Measurements from ENCODE around the gene OPN4.

Gene OPN4

GRCh38 chr10:86671985-86672710 is 17.8 kb downstream of the OPN4 start:
- TF ChIP-seq BHLHE40 (IDR thresholded peaks at IDR 0.05; ENCODE audit: borderline replicate concordance) (no peak), ARNT (IDR thresholded peaks at IDR 0.05) (no peak), ELF4 (IDR thresholded peaks at IDR 0.05) (no peak), LEF1 (IDR thresholded peaks at IDR 0.05; ENCODE audit: borderline replicate concordance) (no peak), TARDBP (IDR thresholded peaks at IDR 0.05) (no peak), SP1 (IDR thresholded peaks at IDR 0.05) (no peak), NFRKB (IDR thresholded peaks at IDR 0.05) (no peak), L3MBTL2 (conservative IDR thresholded peaks at IDR 0.05) (no peak), FOXM1 (IDR thresholded peaks at IDR 0.05; ENCODE audit: borderline replicate concordance) (no peak), FOXK2 (IDR thresholded peaks at IDR 0.05) (no peak), HDGF (IDR thresholded peaks at IDR 0.05; ENCODE audit: borderline replicate concordance) (no peak), CTBP1 (IDR thresholded peaks at IDR 0.05; ENCODE audit: borderline replicate concordance) (no peak)
- ChIA-PET POLR2A (no interaction called here), CTCF (interaction anchor here (0.5 to 1.8 kb wide), 3 partner anchors 11 to 127 kb away, joined by 3 to 7 read pairs (median 4); no protein-coding TSS in a partner anchor)
- DNase-seq (ENCODE audit: extremely low spot score), result no peak

GRCh38 chr10:86673216-86673826 is 19.0 kb downstream of the OPN4 start:
- ChIA-PET POLR2A (no interaction called here), CTCF (no interaction called here)
- no peak for TF ChIP-seq CTBP1 (IDR thresholded peaks at IDR 0.05; ENCODE audit: borderline replicate concordance)
- no peak for TF ChIP-seq FOXA1 (IDR thresholded peaks at IDR 0.05)
- no peak for DNase-seq (ENCODE audit: extremely low spot score)

- POLR2A ChIA-PET, result no interaction called here
- TF ChIP-seq LEF1 (IDR thresholded peaks at IDR 0.05; ENCODE audit: borderline replicate concordance) (no peak), NFRKB (IDR thresholded peaks at IDR 0.05) (no peak), ZNF384 (IDR thresholded peaks at IDR 0.05) (no peak), FOXM1 (IDR thresholded peaks at IDR 0.05; ENCODE audit: borderline replicate concordance) (no peak), PKNOX1 (IDR thresholded peaks at IDR 0.05) (no peak), L3MBTL2 (conservative IDR thresholded peaks at IDR 0.05) (no peak), CTBP1 (IDR thresholded peaks at IDR 0.05; ENCODE audit: borderline replicate concordance) (no peak), HDGF (IDR thresholded peaks at IDR 0.05; ENCODE audit: borderline replicate concordance) (no peak), ARNT (IDR thresholded peaks at IDR 0.05) (no peak), FOXK2 (IDR thresholded peaks at IDR 0.05) (no peak), SUZ12 (IDR thresholded peaks at IDR 0.05) (no peak), BHLHE40 (IDR thresholded peaks at IDR 0.05; ENCODE audit: borderline replicate concordance) (no peak)
- no peak for DNase-seq (ENCODE audit: extremely low spot score)
- CTCF ChIA-PET, result interaction anchor here (0.8 kb wide), 1 partner anchor 31 kb away, joined by 3 read pairs; no protein-coding TSS in a partner anchor
Measured at GRCh38 chr10:86673827-86674581, 19.7 kb downstream of the OPN4 start.

- TF ChIP-seq L3MBTL2 (conservative IDR thresholded peaks at IDR 0.05) (no peak), FOXK2 (IDR thresholded peaks at IDR 0.05) (no peak), NFRKB (IDR thresholded peaks at IDR 0.05) (no peak), FOXM1 (IDR thresholded peaks at IDR 0.05; ENCODE audit: borderline replicate concordance) (no peak), ZNF384 (IDR thresholded peaks at IDR 0.05) (no peak), CTBP1 (IDR thresholded peaks at IDR 0.05; ENCODE audit: borderline replicate concordance) (no peak), HDGF (IDR thresholded peaks at IDR 0.05; ENCODE audit: borderline replicate concordance) (no peak), PKNOX1 (IDR thresholded peaks at IDR 0.05) (no peak), FOXA1 (IDR thresholded peaks at IDR 0.05) (no peak), LEF1 (IDR thresholded peaks at IDR 0.05; ENCODE audit: borderline replicate concordance) (no peak), SP1 (IDR thresholded peaks at IDR 0.05) (no peak), BHLHE40 (IDR thresholded peaks at IDR 0.05; ENCODE audit: borderline replicate concordance) (no peak)
- no peak for DNase-seq (ENCODE audit: extremely low spot score)
- ChIA-PET CTCF (interaction anchor here (0.8 kb wide), 1 partner anchor 32 kb away, joined by 3 read pairs; no protein-coding TSS in a partner anchor), POLR2A (no interaction called here)
Measured at GRCh38 chr10:86674912-86675311, 20.6 kb downstream of the OPN4 start.

- DNase-seq (ENCODE audit: extremely low spot score), result no peak
- TF ChIP-seq LEF1 (IDR thresholded peaks at IDR 0.05; ENCODE audit: borderline replicate concordance), result no peak
- TF ChIP-seq HDGF (IDR thresholded peaks at IDR 0.05; ENCODE audit: borderline replicate concordance), result no peak
- TF ChIP-seq SP1 (IDR thresholded peaks at IDR 0.05), result no peak
- no peak for TF ChIP-seq FOXA1 (IDR thresholded peaks at IDR 0.05)
- no peak for TF ChIP-seq FOXM1 (IDR thresholded peaks at IDR 0.05; ENCODE audit: borderline replicate concordance)
- TF ChIP-seq CTBP1 (IDR thresholded peaks at IDR 0.05; ENCODE audit: borderline replicate concordance), result no peak
- TF ChIP-seq ELF4 (IDR thresholded peaks at IDR 0.05), result no peak
- TF ChIP-seq BHLHE40 (IDR thresholded peaks at IDR 0.05; ENCODE audit: borderline replicate concordance), result no peak
- ChIA-PET CTCF (no interaction called here), POLR2A (no interaction called here)
Measured at GRCh38 chr10:86677374-86677773, 23.0 kb downstream of the OPN4 start.

Data from HEK293T (cell line).